Activated CD8-positive, alpha-beta memory T cell treated with anti-CD3 and anti-CD28 coated beads for 1 hour (primary cell): ENCODE results near the gene WIPF3.

Experiments used
- DNase-seq, 2 donors: peaks; one replicate each; pipeline ENCODE4 v3.0.0-alpha.2; 2020; ENCODE audit warnings: low read depth in 1 of 2; ENCODE audit errors: extremely low read depth in 1 of 2

Gene WIPF3

DNA sequence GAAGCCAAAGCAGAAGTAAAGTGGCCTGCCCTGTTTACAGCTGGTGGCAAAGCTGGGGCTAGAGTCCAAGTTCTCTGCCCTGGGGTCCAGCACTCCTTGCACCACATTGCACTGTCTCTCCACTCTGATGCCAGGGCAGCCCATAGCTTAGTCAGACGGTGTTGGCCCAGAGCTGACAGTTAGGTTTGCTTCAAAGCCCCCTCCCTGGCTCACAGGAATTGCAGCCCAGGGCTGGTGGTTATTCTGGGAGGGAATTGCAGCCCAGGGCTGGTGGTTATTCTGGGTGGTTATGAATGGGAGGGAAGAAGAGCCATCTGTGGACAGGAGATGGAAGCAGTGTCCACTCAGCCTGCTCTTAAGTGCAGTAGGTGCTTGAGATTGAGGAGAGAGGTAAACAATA lies 94.4 kb downstream of the WIPF3 start:
- no peak for DNase-seq

- no peak for DNase-seq
These were observed 100.1 kb downstream of the WIPF3 start for GRCh38 chr7:29906200-29907022.

- no peak for DNase-seq
These were observed 107.9 kb downstream of the WIPF3 start for GRCh38 chr7:29914180-29914579.

- no peak for DNase-seq
These were observed 109.3 kb downstream of the WIPF3 start for GRCh38 chr7:29915481-29916215.

DNA sequence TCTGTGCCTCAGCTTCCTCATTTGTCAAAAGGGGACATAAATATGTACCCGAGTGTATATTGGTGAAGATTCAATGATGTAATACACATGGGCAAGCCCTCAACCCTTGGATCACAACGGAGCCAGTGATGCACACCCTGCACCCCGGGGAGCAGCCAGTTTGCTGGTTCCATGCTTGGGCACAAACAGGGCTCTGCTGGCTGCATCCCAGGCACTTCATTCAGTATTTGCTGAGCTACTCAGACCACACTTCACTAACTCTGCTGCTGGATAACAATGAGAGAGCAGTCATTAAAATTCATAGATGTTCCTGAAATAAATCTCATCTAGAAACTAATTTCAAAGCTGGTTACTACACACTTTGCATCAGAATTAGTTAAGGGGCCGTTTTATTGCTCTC lies 111.3 kb downstream of the WIPF3 start:
- no peak for DNase-seq

- DNase-seq: no peak
These were observed 112.5 kb downstream of the WIPF3 start for GRCh38 chr7:29918850-29919249.

- DNase-seq: no peak
These were observed 113.5 kb downstream of the WIPF3 start for GRCh38 chr7:29919790-29920189.

DNA sequence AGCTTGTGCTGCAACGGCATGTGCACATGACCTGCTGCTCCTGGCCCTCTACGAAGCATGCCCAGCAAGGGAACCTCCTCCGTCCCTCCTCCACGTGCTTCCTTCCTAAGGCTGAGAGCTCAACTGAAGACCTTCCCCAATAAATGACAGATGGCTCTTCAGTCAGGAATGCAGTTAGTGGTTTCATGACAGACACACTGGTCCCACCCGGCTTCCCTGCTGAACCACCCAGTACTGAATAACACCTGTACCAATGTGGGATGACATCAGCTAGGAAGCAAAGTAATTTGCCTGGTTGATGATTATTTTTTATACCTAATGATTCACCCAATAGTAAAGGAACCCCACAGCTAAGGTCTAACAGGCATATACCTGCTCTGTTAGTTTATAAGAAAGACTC lies 114.2 kb downstream of the WIPF3 start:
- no peak for DNase-seq

DNA sequence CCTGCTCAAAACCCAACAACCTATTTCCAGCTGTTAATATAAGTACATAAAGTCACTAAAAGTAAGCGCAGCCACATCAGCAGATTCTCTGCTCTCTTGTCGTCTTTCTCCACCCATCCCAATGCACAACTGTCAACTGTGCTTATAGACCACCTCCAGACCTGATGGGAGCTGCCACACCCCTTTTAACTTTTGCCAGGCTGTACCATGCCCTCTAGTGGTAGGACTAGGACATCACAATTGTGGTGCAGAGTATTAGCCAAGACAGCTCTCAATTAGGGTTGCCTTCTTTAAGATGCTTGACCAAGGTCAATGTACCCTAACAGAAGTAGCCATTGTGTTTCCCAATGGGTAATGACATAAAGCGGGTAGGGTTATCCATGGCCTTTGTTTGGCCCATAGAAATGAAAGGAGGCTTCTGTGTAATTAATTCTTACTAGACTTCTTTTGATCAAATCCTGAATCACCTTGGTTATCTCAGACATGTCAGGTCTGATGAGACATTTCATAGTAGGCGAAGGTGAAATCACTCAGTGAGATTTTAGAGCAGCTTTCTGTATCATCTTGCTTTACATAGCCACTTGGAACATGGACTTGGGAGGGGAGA lies 115.2 kb downstream of the WIPF3 start:
- no peak for DNase-seq

GRCh38 chr7:29922921-29923700 lies 116.8 kb downstream of the WIPF3 start:
- no peak for DNase-seq

DNA sequence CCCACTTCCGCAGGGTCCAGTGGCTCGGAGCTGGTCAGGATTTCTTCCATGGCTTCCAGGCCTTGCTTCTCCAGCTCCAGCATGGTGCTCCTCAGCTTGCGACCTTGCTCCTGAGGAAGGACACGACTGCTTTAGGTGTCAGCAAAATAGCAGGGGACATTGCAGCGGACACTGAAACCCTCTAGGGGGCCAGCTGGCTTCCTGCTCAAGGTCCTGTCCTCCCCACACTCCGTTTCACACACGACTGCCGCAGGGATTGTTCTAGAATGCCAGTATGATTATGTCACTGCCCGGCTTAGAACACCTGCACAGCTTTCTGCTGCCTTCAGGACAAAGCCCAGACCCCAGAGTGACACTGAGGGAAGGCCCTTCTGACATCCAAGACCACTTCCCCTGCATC lies 117.7 kb downstream of the WIPF3 start:
- DNase-seq: no peak

DNA sequence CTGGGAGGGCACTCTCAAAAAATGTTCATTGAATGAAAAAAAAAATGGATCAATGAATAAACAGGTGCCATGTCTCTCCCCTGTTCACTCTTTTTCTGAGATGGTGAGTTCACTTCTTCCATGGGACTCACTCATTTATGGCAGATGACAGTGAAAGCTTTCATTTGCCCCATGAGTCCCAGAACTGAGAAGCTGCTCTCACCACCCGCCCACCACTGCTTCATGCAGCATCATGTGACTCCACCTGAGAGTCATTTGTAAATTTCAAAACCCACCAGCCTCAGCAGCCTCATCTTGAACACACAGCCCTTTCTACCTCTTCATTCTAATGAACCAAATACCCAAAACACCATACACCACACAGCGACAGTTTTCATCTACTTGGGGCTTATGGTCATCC lies 118.4 kb downstream of the WIPF3 start:
- DNase-seq: no peak

- no peak for DNase-seq
These were observed 119.9 kb downstream of the WIPF3 start for GRCh38 chr7:29926216-29926615.

DNA sequence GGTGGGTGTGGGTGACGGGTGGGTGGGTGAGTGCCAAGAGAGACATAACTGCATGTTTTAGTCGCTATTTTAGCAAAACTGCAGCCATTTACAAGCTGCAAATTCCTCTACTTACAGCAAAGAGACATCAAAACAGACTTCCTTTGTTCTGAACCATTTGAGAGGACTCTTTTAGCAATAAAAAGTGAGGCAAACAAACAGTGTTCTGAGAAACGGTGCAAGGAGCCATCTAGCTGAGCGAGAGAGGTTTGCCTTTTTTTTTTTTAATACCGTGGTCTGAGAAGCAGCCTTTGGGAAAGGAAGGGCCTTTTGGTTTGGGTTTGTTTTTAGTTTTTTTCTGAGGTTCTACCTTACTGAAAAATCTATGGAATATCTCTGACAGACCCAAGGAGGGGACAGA lies 120.4 kb downstream of the WIPF3 start:
- no peak for DNase-seq

DNA sequence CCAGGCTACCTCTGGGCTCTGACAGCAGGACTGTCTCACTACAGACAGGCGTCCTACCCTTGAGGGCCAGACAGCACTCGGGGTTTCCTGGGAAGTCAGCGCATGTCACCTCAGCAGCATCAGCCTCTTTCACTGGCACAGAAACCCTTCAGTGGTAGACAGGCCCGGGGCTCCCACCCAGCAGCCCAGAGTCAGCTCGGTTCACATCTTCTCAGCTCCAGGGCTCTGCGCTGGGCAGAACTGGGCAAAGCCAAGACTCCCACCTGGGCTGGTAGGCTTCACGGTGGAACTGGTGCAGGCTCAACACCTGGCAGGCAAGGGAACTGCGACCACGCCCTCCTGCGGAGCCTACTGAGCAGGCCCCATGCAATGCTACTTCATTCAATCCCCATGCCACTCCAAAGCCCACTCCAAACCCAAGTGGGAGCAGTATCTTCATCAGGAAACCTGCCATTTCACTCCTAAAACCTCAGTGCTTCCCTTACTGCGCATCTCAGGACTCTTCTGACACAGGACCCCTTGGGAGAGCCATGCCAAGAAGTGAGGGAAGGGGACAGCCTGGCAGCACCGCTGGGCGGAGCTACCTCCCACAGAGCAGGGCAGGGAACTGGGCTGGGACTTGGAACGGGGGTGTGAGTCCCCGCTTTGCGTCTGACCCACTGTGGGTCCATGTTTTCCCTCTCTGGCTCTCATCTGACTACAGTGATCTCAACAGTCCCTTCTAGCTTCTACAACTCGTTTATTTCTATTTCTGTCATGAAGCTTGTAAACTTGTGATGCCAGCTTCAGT lies 122.9 kb downstream of the WIPF3 start:
- DNase-seq: no peak

- no peak for DNase-seq
These were observed 128.8 kb downstream of the WIPF3 start for GRCh38 chr7:29935111-29935510.

DNA sequence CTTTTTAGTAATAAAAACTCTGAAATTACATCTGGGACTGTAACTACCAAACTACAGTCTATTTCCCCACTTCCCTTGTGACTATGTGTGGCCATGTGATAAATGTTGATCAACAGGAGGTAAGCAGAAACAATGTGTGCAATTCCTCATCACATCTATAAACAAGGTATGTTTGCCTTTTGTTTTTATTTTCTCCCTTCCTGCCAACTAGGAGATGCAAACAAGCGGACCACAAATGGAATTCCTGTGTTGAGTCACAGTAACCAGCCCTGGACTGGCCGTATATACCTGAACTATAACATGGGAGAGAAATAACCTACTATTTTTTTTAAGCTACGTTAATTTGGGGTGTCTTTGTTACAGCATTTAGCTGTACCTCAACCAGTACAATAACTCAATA lies 130.8 kb downstream of the WIPF3 start:
- DNase-seq: no peak

DNA sequence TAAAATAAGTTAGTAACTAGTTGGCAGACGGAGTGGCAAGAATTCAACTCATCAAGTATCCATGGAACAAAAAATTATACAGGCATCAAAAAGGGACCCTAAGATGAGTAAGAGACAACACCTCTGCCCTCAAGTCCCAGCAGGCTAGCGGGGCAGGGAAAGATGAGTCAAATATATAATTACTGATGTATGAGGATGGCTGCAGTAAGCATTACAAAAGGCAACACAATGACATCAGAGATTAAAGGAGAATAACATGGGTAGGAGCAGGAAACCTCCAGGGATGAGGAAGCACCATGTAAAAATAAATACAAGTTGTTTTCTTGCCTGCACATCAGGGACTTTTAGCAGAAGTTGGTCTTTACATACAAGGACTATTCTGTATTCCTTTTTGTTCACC lies 133.9 kb downstream of the WIPF3 start:
- DNase-seq: no peak

DNA sequence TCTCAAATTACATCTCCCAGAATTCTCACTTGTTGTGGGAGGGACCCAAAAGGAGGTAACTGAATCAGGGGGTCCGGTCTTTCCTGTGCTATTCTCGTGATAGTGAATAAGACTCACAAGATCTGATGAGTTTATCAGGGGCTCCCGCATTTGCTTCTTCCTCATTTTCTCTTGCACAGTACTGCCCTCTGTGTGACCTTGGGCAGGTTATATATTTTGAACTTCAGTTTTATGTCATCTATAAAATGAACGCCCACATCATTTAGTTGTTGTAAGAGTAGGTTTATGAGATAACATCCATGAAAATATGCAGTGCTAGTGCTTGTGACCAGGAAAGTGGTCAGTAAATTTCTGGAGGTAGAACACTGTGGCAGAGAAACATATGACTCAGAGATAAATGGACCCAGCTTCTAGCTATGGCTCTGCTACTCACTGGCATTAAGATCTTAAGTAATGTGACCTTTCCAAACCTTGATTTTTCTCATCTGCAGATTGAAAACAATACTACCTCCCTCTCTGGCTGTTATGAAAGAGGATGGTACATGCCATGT lies 139.0 kb downstream of the WIPF3 start:
- no peak for DNase-seq
